Measurements from ENCODE around the gene DLK1.

DLK1 gene

GRCh38 chr14:100683578-100683977 is 43.1 kb upstream of the DLK1 start:
- no peaks in the 10 kb centered on the region for H3K36me3 ChIP-seq (ENCODE audit: control insufficient read depth in 1 of 2, insufficient read depth in 2 of 2, low read length in 2 of 2)
- no peak overlapping the region for H3K27ac ChIP-seq (ENCODE audit: low read depth, low read length)
- H3K4me3 ChIP-seq (ENCODE audit: low read depth in 1 of 2, low read length in 2 of 2) = no peak overlapping the region
- H3K9me3 ChIP-seq (ENCODE audit: control insufficient read depth in 1 of 2, low read length in 2 of 2) = no peaks in the 10 kb centered on the region
- peaks cover 4 to 17% of the 10 kb centered on the region in 2 donors for H3K4me1 ChIP-seq (ENCODE audit: control insufficient read depth in 1 of 2, insufficient read depth in 2 of 2, low read length in 2 of 2)
- H3K9ac ChIP-seq (ENCODE audit: low read depth in 1 of 2, low read length in 2 of 2) = no peak overlapping the region
- no peaks in the 10 kb centered on the region for H3K27me3 ChIP-seq (ENCODE audit: control insufficient read depth in 1 of 2, insufficient read depth in 2 of 2, low read length in 2 of 2)

- H3K27ac ChIP-seq (ENCODE audit: low read depth, low read length) = no peak overlapping the region
- no peak overlapping the region for H3K9ac ChIP-seq (ENCODE audit: low read depth in 1 of 2, low read length in 2 of 2)
- H3K36me3 ChIP-seq (ENCODE audit: control insufficient read depth in 1 of 2, insufficient read depth in 2 of 2, low read length in 2 of 2) = no peaks in the 10 kb centered on the region
- H3K27me3 ChIP-seq (ENCODE audit: control insufficient read depth in 1 of 2, insufficient read depth in 2 of 2, low read length in 2 of 2) = no peaks in the 10 kb centered on the region
- H3K9me3 ChIP-seq (ENCODE audit: control insufficient read depth in 1 of 2, low read length in 2 of 2) = no peaks in the 10 kb centered on the region
- H3K4me1 ChIP-seq (ENCODE audit: control insufficient read depth in 1 of 2, insufficient read depth in 2 of 2, low read length in 2 of 2) = peaks cover 4 to 14% of the 10 kb centered on the region in 2 donors
- no peak overlapping the region for H3K4me3 ChIP-seq (ENCODE audit: low read depth in 1 of 2, low read length in 2 of 2)
Measured at GRCh38 chr14:100684154-100684553, 42.5 kb upstream of the DLK1 start.

DNA sequence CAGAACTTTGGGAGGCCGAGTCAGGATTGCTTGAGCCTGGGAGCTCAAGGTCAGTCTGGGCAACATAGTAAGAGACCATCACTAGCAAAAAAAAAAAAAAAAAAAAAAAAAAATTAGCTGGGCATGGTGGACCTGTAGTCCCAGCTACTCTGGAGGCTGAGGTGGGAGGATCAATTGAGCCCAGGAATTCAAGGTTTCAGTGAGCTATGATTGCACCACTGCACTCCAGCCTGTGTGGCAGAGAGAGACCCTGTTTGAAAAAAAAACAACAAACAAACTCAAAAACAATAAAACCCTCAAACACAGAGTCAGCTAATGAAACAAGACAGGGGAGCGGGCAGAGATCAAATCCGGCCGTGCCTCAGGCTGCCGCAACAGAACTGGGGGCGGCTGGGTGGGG is 41.7 kb upstream of the DLK1 start:
- no peaks in the 10 kb centered on the region for H3K9me3 ChIP-seq (ENCODE audit: control insufficient read depth in 1 of 2, low read length in 2 of 2)
- H3K4me3 ChIP-seq (ENCODE audit: low read depth in 1 of 2, low read length in 2 of 2) = no peak overlapping the region
- H3K27me3 ChIP-seq (ENCODE audit: control insufficient read depth in 1 of 2, insufficient read depth in 2 of 2, low read length in 2 of 2) = no peaks in the 10 kb centered on the region
- no peaks in the 10 kb centered on the region for H3K36me3 ChIP-seq (ENCODE audit: control insufficient read depth in 1 of 2, insufficient read depth in 2 of 2, low read length in 2 of 2)
- H3K4me1 ChIP-seq (ENCODE audit: control insufficient read depth in 1 of 2, insufficient read depth in 2 of 2, low read length in 2 of 2) = peaks cover 3 to 8% of the 10 kb centered on the region in 2 donors
- H3K27ac ChIP-seq (ENCODE audit: low read depth, low read length) = no peak overlapping the region
- H3K9ac ChIP-seq (ENCODE audit: low read depth in 1 of 2, low read length in 2 of 2) = no peak overlapping the region

DNA sequence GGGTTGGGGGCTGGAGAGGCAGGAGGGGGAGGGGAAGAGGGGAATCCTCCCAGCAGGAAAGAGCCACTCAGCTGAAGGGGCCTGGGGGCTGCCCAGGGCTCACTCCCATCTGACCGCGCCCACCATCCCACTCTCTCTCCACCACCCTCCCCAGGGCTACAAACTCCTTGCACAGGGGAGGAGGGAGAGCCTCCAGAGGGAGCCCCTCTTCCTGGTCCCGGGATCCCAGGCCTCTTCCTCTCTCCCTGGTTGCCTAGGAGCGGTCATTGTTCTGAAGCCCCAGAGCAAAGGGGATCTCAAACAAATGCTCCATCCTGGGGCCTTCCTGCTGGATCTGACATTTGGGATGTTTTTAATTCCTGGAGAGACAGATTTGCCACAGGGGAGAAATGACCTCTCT is 39.8 kb upstream of the DLK1 start:
- no peak overlapping the region for H3K9ac ChIP-seq (ENCODE audit: low read depth in 1 of 2, low read length in 2 of 2)
- H3K9me3 ChIP-seq (ENCODE audit: control insufficient read depth in 1 of 2, low read length in 2 of 2) = no peaks in the 10 kb centered on the region
- H3K27ac ChIP-seq (ENCODE audit: low read depth, low read length) = no peak overlapping the region
- H3K4me3 ChIP-seq (ENCODE audit: low read depth in 1 of 2, low read length in 2 of 2) = no peak overlapping the region
- no peaks in the 10 kb centered on the region for H3K36me3 ChIP-seq (ENCODE audit: control insufficient read depth in 1 of 2, insufficient read depth in 2 of 2, low read length in 2 of 2)
- H3K27me3 ChIP-seq (ENCODE audit: control insufficient read depth in 1 of 2, insufficient read depth in 2 of 2, low read length in 2 of 2) = no peaks in the 10 kb centered on the region
- H3K4me1 ChIP-seq (ENCODE audit: control insufficient read depth in 1 of 2, insufficient read depth in 2 of 2, low read length in 2 of 2) = no peaks in the 10 kb centered on the region

GRCh38 chr14:100687386-100687785 is 39.3 kb upstream of the DLK1 start:
- Histone ChIP-seq H3K36me3 (ENCODE audit: control insufficient read depth in 1 of 2, insufficient read depth in 2 of 2, low read length in 2 of 2) (no peaks in the 10 kb centered on the region), H3K4me3 (ENCODE audit: low read depth in 1 of 2, low read length in 2 of 2) (no peak overlapping the region), H3K9ac (ENCODE audit: low read depth in 1 of 2, low read length in 2 of 2) (no peak overlapping the region), H3K9me3 (ENCODE audit: control insufficient read depth in 1 of 2, low read length in 2 of 2) (no peaks in the 10 kb centered on the region), H3K27ac (ENCODE audit: low read depth, low read length) (no peak overlapping the region), H3K27me3 (ENCODE audit: control insufficient read depth in 1 of 2, insufficient read depth in 2 of 2, low read length in 2 of 2) (no peaks in the 10 kb centered on the region), H3K4me1 (ENCODE audit: control insufficient read depth in 1 of 2, insufficient read depth in 2 of 2, low read length in 2 of 2) (no peaks in the 10 kb centered on the region)

DNA sequence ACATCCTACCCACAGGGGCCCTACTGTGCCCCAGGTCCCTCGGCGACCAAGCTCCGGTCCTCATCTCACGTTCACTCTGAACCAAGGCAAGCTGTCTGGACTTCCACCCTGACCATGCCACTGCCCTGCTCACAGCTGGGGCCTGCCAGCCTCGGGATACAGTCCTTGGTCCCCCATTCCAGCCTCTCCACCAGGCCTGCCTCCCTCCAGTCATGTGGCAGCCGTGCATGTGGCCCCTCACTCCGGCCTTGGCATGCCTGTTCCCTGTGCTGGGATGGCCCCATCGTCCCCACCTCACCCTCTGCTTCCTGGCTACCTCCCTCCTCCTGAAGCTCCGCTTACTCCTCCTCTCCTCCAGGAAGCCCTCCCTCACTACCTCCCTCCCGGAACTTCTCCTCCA is 38.6 kb upstream of the DLK1 start:
- Histone ChIP-seq H3K4me3 (ENCODE audit: low read depth in 1 of 2, low read length in 2 of 2) (no peak overlapping the region), H3K36me3 (ENCODE audit: control insufficient read depth in 1 of 2, insufficient read depth in 2 of 2, low read length in 2 of 2) (no peaks in the 10 kb centered on the region), H3K9ac (ENCODE audit: low read depth in 1 of 2, low read length in 2 of 2) (no peak overlapping the region), H3K27ac (ENCODE audit: low read depth, low read length) (no peak overlapping the region), H3K4me1 (ENCODE audit: control insufficient read depth in 1 of 2, insufficient read depth in 2 of 2, low read length in 2 of 2) (no peaks in the 10 kb centered on the region), H3K27me3 (ENCODE audit: control insufficient read depth in 1 of 2, insufficient read depth in 2 of 2, low read length in 2 of 2) (no peaks in the 10 kb centered on the region), H3K9me3 (ENCODE audit: control insufficient read depth in 1 of 2, low read length in 2 of 2) (no peaks in the 10 kb centered on the region)

DNA sequence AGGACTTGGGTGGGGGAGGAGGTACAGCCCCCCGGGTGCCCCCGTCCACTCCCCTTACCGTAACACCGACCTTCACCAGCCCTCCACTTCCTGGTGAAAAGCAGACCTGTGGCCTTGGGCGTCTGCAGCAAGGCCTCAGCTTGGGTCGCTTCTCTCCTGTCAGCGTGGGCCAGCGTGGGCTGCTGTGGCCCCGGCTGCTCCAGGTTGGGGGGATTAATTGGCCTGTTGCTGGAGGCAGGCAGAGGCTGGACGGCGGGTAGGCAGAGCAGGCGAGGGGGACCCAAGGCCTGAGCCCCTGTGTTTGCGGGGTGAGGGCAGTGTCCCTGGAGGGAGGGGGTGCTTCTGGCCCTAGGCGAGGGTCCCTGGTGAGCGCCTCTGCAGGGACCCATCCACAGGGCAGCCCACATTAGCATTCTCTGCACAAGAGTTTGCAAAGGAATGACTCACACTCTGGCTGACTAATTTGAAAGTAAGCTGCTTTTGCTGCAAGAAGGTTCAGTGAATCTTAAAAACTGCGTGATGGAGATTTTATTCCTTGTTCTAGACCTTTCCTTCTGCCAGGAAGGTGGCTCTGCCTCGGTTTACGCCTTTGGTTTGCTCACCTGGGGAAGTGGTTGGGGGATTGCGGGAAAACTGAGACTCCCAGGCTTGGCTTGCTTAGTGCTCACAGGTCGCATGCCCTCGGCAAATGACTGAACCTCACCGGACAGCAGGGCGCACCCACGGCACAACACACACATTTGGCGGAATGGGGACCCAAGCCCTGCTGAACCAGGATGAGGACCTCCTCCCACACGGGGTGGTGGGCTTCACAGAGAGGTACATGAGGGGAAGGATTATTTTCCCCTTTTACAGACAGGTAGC is 37.9 kb upstream of the DLK1 start:
- Histone ChIP-seq H3K9me3 (ENCODE audit: control insufficient read depth in 1 of 2, low read length in 2 of 2) (no peaks in the 10 kb centered on the region), H3K4me1 (ENCODE audit: control insufficient read depth in 1 of 2, insufficient read depth in 2 of 2, low read length in 2 of 2) (no peaks in the 10 kb centered on the region), H3K27ac (ENCODE audit: low read depth, low read length) (no peak overlapping the region), H3K27me3 (ENCODE audit: control insufficient read depth in 1 of 2, insufficient read depth in 2 of 2, low read length in 2 of 2) (no peaks in the 10 kb centered on the region), H3K4me3 (ENCODE audit: low read depth in 1 of 2, low read length in 2 of 2) (no peak overlapping the region), H3K9ac (ENCODE audit: low read depth in 1 of 2, low read length in 2 of 2) (no peak overlapping the region), H3K36me3 (ENCODE audit: control insufficient read depth in 1 of 2, insufficient read depth in 2 of 2, low read length in 2 of 2) (no peaks in the 10 kb centered on the region)

DNA sequence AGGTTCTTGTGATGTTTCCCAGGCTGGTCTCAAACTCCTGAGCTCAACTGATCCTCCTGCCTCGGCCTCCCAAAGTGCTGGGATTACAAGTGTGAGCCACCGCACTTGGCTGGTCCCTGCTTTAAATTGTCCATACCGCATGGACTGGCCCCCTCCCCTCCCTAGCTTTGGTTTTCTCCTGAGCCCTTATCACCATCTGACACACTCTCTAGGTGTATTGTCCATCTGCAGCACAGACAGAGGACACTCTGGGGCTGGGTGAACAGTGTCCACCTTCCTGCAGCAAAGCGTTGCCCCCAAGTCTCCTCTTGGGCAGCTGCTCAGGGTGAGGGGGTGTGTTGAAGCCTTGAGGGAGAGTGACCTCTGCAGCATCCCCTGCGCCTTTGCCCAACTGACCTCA is 36.0 kb upstream of the DLK1 start:
- H3K4me1 ChIP-seq (ENCODE audit: control insufficient read depth in 1 of 2, insufficient read depth in 2 of 2, low read length in 2 of 2) = no peaks in the 10 kb centered on the region
- peaks cover 4 to 9% of the 10 kb centered on the region in 2 donors for H3K27me3 ChIP-seq (ENCODE audit: control insufficient read depth in 1 of 2, insufficient read depth in 2 of 2, low read length in 2 of 2)

GRCh38 chr14:100691395-100692056 is 35.2 kb upstream of the DLK1 start:
- Histone ChIP-seq H3K9ac (ENCODE audit: low read depth in 1 of 2, low read length in 2 of 2) (no peak overlapping the region), H3K27me3 (ENCODE audit: control insufficient read depth in 1 of 2, insufficient read depth in 2 of 2, low read length in 2 of 2) (peaks cover 4 to 9% of the 10 kb centered on the region in 2 donors), H3K36me3 (ENCODE audit: control insufficient read depth in 1 of 2, insufficient read depth in 2 of 2, low read length in 2 of 2) (no peaks in the 10 kb centered on the region), H3K9me3 (ENCODE audit: control insufficient read depth in 1 of 2, low read length in 2 of 2) (no peaks in the 10 kb centered on the region), H3K27ac (ENCODE audit: low read depth, low read length) (no peak overlapping the region), H3K4me1 (ENCODE audit: control insufficient read depth in 1 of 2, insufficient read depth in 2 of 2, low read length in 2 of 2) (no peaks in the 10 kb centered on the region), H3K4me3 (ENCODE audit: low read depth in 1 of 2, low read length in 2 of 2) (no peak overlapping the region)

More for the DNA sequence above, 36.0 kb upstream of the DLK1 start:
- no peaks in the 10 kb centered on the region for H3K36me3 ChIP-seq (ENCODE audit: control insufficient read depth in 1 of 2, insufficient read depth in 2 of 2, low read length in 2 of 2)
- H3K9ac ChIP-seq (ENCODE audit: low read depth in 1 of 2, low read length in 2 of 2) = no peak overlapping the region
- H3K4me3 ChIP-seq (ENCODE audit: low read depth in 1 of 2, low read length in 2 of 2) = no peak overlapping the region
- no peak overlapping the region for H3K27ac ChIP-seq (ENCODE audit: low read depth, low read length)
- no peaks in the 10 kb centered on the region for H3K9me3 ChIP-seq (ENCODE audit: control insufficient read depth in 1 of 2, low read length in 2 of 2)

- Histone ChIP-seq H3K4me3 (ENCODE audit: low read depth in 1 of 2, low read length in 2 of 2) (no peak overlapping the region), H3K9me3 (ENCODE audit: control insufficient read depth in 1 of 2, low read length in 2 of 2) (no peaks in the 10 kb centered on the region), H3K9ac (ENCODE audit: low read depth in 1 of 2, low read length in 2 of 2) (no peak overlapping the region), H3K27ac (ENCODE audit: low read depth, low read length) (no peak overlapping the region), H3K27me3 (ENCODE audit: control insufficient read depth in 1 of 2, insufficient read depth in 2 of 2, low read length in 2 of 2) (peaks cover 4 to 9% of the 10 kb centered on the region in 2 donors), H3K4me1 (ENCODE audit: control insufficient read depth in 1 of 2, insufficient read depth in 2 of 2, low read length in 2 of 2) (no peaks in the 10 kb centered on the region), H3K36me3 (ENCODE audit: control insufficient read depth in 1 of 2, insufficient read depth in 2 of 2, low read length in 2 of 2) (no peaks in the 10 kb centered on the region)
Measured at GRCh38 chr14:100692256-100692655, 34.4 kb upstream of the DLK1 start.
